NCI-H1436 (cell line): ENCODE data around the gene RANBP9.

Experiments
- DNase-seq: peaks from one replicate; lab custom pipeline; 2025; lab: John Stamatoyannopoulos, UW

Gene RANBP9

DNA sequence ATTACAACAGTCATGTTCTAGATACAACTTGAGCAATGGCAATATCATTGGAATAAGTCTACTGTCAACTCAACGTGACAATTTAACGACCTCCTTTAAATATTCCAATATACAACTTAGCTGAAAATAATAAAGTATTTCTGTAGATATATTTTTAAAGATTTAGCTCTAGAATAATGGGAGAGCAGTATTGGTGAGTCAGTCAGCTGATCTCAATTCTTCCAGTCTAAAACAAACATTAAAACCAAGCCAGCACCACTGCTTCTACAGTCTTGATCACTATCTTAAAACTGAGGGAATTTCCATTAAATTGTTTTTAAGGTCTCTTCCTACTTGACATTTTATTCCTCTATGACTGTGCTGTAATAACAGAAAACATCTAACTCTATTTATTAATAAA, 58.3 kb downstream of the RANBP9 start:
- DNase-seq = no peak

DNA sequence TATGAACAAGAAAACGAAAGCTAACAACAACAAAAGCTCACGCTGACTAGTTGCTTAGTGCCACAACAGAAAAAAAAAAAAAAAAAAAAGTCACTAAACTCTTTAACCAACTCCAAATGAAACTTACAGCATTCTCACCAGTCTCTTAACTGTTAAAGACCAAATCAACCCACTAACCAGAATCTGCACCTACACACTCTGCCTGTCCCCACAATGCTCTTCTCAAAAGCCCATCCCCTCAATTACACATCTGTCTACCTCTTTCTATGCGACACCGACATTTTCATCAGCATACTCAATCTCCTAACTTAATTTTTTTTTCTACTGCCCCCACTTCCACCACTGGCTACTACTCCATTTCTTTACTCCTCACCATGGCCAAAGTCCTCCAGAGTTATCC, 62.2 kb downstream of the RANBP9 start:
- no peak for DNase-seq

DNA sequence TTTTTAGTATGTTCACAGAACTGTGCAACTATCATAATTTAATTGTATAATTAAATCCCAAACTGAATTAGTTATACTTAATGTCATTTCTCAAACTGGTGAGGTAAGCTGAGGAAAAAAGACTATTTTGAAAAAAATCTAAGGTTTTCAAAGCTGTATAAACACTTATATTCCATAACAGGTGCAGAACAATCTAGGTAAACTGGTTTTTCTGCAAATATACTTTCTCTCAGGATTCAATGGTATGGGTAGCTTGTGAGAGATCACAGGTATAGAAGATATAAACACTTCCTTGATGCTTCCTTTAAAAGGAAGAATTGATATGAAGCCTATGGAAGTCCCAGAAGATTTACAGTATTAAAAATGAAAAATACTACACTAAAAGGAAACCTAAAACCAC, 62.8 kb downstream of the RANBP9 start:
- no peak for DNase-seq

DNA sequence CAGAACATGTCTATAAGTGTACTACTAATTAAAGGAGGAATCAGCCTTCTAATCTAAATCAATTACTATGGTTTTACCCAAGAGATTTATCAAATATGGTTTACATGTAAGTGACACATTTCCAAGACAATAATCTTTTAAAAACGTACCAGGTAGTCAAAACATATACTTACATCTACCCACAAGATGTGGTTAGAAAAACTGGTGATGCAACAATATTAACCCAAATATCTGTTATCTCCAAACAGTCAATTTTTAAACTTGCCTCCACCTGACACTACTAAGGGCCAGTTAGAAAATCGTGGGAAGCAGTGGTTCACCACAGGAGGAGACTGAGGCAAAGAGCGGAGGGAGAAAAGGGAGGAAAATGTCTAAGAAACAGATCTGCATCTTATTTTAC, 68.5 kb downstream of the RANBP9 start:
- DNase-seq = no peak

GRCh38 chr6:13641315-13641714, 70.3 kb downstream of the RANBP9 start:
- DNase-seq = no peak

- DNase-seq = no peak
Measured at GRCh38 chr6:13638626-13639025, 73.0 kb downstream of the RANBP9 start.

DNA sequence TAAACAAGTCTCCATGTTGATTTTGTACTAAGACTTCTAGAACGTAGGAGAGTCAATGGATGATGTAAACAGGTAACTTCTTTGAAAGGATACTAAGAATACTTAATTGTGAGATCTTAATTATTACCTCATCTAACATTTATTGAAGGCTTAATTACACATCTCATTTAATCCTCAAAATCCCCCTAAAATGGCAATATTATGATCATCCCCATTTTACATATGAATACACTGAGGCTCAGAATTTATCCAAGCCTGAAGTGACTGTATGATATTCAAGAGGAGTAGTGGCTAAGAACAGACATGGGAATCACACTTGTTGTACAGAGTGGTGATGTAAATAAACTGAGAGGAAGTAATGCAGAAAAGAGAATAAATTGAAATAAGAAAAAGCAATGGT, 73.6 kb downstream of the RANBP9 start:
- DNase-seq = no peak

DNA sequence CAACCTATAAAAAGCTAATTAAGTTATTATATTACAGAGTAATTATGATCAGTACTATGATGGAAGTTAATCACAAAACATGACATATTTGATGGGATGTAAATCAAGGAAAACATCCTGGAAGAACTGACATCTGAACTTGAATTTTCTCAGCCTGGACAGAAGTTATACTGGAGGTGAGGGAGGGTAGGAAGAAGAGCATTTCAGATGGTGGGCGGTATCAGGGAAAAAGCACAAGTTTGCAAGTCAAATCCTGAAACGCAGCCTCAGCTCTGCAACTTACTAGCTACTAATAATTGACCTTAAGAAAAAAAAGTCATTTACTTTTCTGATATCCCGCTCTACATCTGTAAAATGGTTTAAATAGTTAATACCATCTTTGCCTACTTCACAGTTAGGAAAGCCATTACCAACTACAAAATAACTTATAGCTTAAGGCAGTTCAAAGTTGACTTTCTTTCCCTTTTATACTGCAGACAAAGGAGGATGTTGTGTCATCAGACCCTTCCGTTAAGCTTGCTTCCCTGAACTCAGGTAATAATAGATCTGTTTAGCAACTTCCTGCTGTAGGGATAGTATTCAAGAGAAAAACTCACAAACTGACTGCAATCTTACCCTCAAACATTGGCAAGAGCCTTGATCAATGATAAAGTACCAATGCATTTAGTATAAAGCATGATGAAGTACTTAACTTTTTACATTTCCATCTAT, 75.5 kb downstream of the RANBP9 start:
- no peak for DNase-seq

- no peak for DNase-seq
Measured at GRCh38 chr6:13633343-13633742, 78.3 kb downstream of the RANBP9 start.

GRCh38 chr6:13630499-13630898, 81.1 kb downstream of the RANBP9 start:
- DNase-seq = no peak

- DNase-seq = no peak
Measured at GRCh38 chr6:13629459-13630116, 82.0 kb downstream of the RANBP9 start.

GRCh38 chr6:13624871-13625288, 86.8 kb downstream of the RANBP9 start:
- peak; percentile 0 for DNase-seq

DNA sequence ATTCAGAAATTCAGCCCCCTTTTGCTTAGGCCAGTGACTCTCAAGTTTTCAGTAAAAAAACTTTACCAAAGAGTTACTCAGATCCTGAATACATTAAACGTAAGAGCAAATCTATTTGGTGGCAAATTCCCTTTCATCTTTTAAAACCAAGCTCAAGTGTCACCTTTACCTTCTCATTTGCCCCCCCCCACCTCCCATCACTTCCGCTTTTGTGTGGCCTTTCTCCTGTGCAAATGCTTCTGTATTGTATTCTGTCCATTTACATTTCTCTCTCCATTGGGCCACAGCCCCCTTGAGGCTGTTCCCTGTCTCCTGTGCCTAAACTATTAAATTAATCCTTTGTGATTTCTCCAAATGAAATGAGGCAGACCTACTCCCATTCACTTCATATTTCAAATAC, 94.6 kb downstream of the RANBP9 start:
- DNase-seq = no peak

DNA sequence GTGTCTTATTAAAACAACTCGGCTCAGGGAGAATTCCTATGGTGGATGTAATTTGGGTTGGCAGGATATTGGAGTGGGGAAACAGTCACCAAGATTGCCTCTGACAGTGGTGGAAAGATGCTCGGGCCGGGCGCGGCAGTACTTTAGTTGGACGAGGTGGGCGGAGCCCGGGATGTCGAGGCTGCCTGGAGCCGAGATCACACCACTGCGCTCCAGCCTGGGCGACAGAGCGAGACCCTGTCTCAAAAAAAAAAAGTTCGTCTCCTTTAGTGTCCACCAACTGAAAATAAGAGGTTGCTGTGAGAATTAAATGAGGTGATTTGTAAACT, 95.9 kb downstream of the RANBP9 start:
- peak; percentile 33 for DNase-seq

DNA sequence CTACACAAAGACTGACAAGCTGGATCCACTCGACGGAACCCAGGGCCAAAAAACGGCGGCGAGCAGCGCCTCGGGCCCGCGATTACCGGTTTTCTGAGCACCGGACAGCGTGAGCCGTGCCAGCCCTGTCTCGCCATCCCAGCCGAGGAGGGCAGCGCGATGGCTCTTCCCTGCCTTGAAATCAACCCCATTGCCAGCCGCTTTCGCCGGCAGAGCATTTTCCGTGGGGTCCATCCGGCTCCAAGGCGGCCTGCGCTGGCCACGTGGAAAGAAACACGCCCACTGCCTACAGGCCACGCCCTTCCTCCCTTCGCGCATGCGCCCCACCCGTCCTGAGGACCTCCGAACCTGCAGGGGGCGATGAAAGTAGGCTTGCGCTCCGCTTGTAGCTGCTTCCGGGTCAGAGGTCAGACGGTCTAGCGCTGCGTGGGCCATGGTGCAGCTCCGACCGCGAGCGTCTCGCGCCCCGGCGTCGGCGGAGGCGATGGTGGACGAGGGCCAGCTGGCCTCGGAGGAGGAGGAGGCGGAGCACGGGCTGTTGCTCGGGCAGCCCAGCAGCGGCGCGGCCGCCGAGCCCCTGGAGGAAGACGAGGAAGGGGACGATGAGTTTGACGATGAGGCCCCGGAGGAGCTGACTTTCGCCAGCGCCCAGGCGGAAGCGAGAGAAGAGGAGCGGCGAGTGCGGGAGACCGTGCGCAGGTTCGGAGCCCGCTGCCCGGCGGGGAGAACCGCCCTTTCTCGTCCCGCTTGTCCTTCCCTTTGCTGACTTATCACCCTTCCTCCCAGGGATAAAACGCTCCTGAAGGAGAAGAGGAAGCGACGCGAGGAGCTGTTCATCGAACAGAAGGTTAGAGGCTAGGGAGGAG, 96.5 kb downstream of the RANBP9 start, which contains the start of gene NOL7:
TSS of gene NOL7 (plus strand) at position 410 of the 866 bp plus-strand sequence. CDS start at position 434, 24 bp downstream.
- DNase-seq = peak; percentile 96

- DNase-seq = peak; percentile 32
Measured at GRCh38 chr6:13614126-13614925, 97.3 kb downstream of the RANBP9 start.

- DNase-seq = no peak
Measured at GRCh38 chr6:13613029-13613594, 98.5 kb downstream of the RANBP9 start.

GRCh38 chr6:13611715-13612114, 99.9 kb downstream of the RANBP9 start:
- no peak for DNase-seq

- no peak for DNase-seq
Measured at GRCh38 chr6:13605634-13606033, 106.0 kb downstream of the RANBP9 start.

DNA sequence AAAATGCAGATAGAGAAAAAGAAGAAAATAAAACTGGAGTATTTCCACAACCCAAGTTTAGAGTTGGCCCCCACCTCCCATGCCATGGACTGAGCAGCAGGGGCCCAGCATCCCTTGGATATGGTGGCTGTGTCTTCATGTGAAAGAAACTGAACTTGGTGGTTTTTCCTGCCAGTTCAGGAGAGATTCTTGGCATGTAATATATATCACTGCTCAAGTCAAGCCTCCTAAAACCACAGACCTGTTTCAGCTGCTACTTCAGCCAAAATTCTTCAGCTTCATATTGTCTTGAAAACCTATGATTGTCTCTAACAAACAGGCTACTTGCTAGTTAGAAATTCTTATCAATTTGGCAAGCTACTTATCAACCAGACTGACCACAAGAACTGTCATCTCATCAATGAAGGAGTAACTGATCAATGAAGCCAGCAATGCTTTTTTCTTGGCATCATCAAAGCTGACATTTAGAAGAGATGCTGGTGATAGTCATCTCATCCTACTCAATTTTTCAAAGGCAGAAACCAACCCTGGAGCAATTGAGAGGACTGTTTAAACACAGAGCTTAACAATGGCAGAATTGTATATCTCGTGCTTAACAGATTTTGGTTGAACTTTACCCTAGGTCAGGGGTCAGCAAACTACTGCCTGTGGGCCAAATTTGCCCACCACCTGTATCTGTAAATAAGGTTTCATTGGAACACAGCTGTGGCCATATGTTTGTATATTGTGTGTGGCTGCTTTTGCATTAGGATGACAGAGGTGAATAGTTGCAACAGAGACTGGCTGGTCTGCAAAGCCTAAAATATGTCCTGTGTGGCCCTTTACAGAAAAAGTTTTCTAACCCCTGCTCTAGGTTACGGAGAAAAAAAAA, 106.9 kb downstream of the RANBP9 start:
- no peak for DNase-seq

DNA sequence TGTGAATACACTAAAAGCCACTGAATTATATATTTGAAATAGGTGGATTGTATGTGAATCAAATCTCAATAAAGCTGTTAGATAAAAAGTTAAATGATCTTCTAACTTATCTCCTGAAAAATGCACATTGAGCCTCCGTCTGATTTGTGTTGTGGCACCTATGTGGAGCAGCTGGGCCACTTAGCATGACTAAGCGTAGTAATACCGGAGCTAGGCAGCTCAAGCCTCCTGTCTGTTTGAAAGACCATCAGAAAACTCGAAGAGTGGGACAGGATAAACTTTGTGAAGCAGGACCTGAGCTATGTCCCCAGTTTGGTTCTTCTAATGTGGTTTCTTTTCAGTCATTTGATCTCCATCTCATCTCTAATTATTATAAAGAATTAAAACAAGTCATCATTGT, 107.5 kb downstream of the RANBP9 start:
- no peak for DNase-seq
